Activated CD4-positive, alpha-beta T cell treated with anti-CD3 and anti-CD28 coated beads, Interleukin-2, Interleukin-4, amounts not matched to agents 100 ng/mL and 50 ng/mL, durations not matched to agents 16 hours and 8 hours (primary cell): ENCODE measurements around the gene WNK2.

Source experiments
- DNase-seq: peaks from one replicate; pipeline ENCODE4 v3.0.0-alpha.2; 2020; ENCODE audit warnings: low spot score

Gene WNK2

GRCh38 chr9:93161786-93162562 lies 22.0 kb upstream of the WNK2 start:
- DNase-seq, result no peak

- no peak for DNase-seq
Observed at GRCh38 chr9:93164085-93164484, 19.9 kb upstream of the WNK2 start.

- DNase-seq, result no peak
Observed at GRCh38 chr9:93166699-93167098, 17.2 kb upstream of the WNK2 start.

- no peak for DNase-seq
Observed at GRCh38 chr9:93167185-93167584, 16.8 kb upstream of the WNK2 start.

- DNase-seq, result no peak
Observed at GRCh38 chr9:93167838-93168237, 16.1 kb upstream of the WNK2 start.

- DNase-seq, result no peak
Observed at GRCh38 chr9:93168581-93168980, 15.4 kb upstream of the WNK2 start.

GRCh38 chr9:93169444-93169843 lies 14.5 kb upstream of the WNK2 start:
- no peak for DNase-seq

GRCh38 chr9:93170571-93170970 lies 13.4 kb upstream of the WNK2 start:
- DNase-seq, result peak; percentile 61

- no peak for DNase-seq
Observed at GRCh38 chr9:93171261-93171990, 12.5 kb upstream of the WNK2 start.

- no peak for DNase-seq
Observed at GRCh38 chr9:93172666-93173364, 11.1 kb upstream of the WNK2 start.

GRCh38 chr9:93173365-93174051 lies 10.4 kb upstream of the WNK2 start:
- no peak for DNase-seq

- DNase-seq, result no peak
Observed at GRCh38 chr9:93174976-93175375, 9.0 kb upstream of the WNK2 start.

GRCh38 chr9:93177676-93178075 lies 6.3 kb upstream of the WNK2 start:
- DNase-seq, result no peak

GRCh38 chr9:93178851-93179786 lies 4.8 kb upstream of the WNK2 start:
- DNase-seq, result no peak

GRCh38 chr9:93180938-93181337 lies 3.0 kb upstream of the WNK2 start:
- no peak for DNase-seq

- DNase-seq, result no peak
Observed at GRCh38 chr9:93181672-93182435, 2.1 kb upstream of the WNK2 start.

GRCh38 chr9:93182572-93182971 lies 1.4 kb upstream of the WNK2 start:
- no peak for DNase-seq

GRCh38 chr9:93183131-93183662 lies 742 bp upstream of the WNK2 start:
- DNase-seq, result no peak

- no peak for DNase-seq
Observed at GRCh38 chr9:93184432-93185265, 710 bp downstream of the WNK2 start.
